Mucosa of rectum (tissue), 2 donors: ENCODE measurements around the gene WDR5.

Source experiments
- H3K27ac ChIP-seq, 2 donors: one replicate each; pipeline ENCODE4 v1.7.0; 2013; ENCODE audit warnings: inconsistent platforms in 2 of 2, low read depth in 2 of 2, low read length in 2 of 2
- H3K27me3 ChIP-seq, 2 donors: one replicate each; pipeline ENCODE4 v1.7.0; 2013; ENCODE audit warnings: low read length in 2 of 2; ENCODE audit not compliant: control insufficient read depth in 2 of 2, insufficient read depth in 2 of 2
- H3K36me3 ChIP-seq, 2 donors: one replicate each; pipeline ENCODE4 v1.7.0; 2013; ENCODE audit warnings: low read length in 2 of 2; ENCODE audit not compliant: control insufficient read depth in 2 of 2, insufficient read depth in 2 of 2
- H3K4me1 ChIP-seq, 2 donors: one replicate each; pipeline ENCODE4 v1.7.0; 2013; ENCODE audit warnings: low read length in 2 of 2, mild to moderate bottlenecking in 1 of 2; ENCODE audit not compliant: control insufficient read depth in 2 of 2, insufficient read depth in 2 of 2
- H3K4me3 ChIP-seq, 2 donors: one replicate each; pipeline ENCODE4 v1.7.0; 2013; ENCODE audit warnings: low read length in 2 of 2
- H3K9ac ChIP-seq, 2 donors: one replicate each; pipeline ENCODE4 v1.7.0; 2013; ENCODE audit warnings: low read length in 2 of 2, low read depth in 1 of 2, mild to moderate bottlenecking in 1 of 2
- H3K9me3 ChIP-seq, 2 donors: one replicate each; pipeline ENCODE4 v1.7.0; 2013; ENCODE audit warnings: low read length in 2 of 2; ENCODE audit not compliant: control insufficient read depth in 2 of 2
- donor health status: healthy.
- donor health status: Normal muscosa, but diverticular disease.

The WDR5 gene

GRCh38 chr9:134167530-134167931 lies 31.6 kb downstream of the WDR5 start:
- H3K9me3 ChIP-seq = peaks cover 2 to 3% of the 10 kb centered on the region in 2 donors
- H3K4me1 ChIP-seq = peaks cover 7 to 19% of the 10 kb centered on the region in 2 donors
- H3K27ac ChIP-seq = no peak overlapping the region
- no peak overlapping the region for H3K4me3 ChIP-seq
- H3K36me3 ChIP-seq = no peaks in the 10 kb centered on the region
- no peaks in the 10 kb centered on the region for H3K27me3 ChIP-seq
- no peak overlapping the region for H3K9ac ChIP-seq

DNA sequence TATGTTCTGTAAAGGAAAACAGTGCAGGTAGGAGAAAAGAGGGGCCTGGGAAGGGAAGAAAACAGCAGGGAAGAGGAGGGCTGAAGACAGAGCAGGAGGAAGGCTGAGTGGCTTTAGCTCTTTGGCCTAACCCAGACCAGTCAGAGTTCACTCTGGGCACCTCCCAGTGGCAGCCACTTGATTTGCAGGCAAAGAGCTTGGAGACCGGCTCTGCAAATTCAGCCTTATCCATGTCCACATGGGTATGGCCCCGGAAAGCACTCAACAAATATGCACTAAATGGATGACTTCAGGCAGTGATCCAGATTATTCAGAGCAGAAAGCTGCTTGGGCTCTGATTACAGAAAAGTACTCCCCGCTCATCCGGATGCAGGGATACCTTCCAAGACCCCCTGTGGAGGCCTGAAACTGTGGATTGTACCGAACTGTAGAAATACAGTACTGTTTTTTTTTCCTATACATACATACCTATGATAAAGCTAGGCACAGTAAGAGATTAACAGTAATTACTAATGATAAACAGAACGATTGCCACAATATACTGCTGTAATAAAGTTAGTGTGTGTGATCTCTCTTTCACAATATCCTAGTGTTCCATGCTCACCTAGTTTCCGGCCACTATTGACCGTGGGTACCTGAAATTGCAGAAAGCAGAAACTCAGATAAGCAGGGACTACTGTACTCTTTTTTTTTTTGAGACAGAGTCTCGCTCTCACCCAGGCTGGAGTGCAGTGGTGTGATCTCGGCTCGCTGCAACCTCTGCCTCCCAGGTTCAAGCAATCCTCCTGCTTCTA lies 33.1 kb downstream of the WDR5 start:
- H3K27me3 ChIP-seq = no peaks in the 10 kb centered on the region
- H3K9ac ChIP-seq = no peak overlapping the region
- peaks cover 2 to 3% of the 10 kb centered on the region in 2 donors for H3K9me3 ChIP-seq
- peaks cover 0 to 9% of the 10 kb centered on the region in 2 donors for H3K4me1 ChIP-seq
- no peaks in the 10 kb centered on the region for H3K36me3 ChIP-seq
- no peak overlapping the region for H3K4me3 ChIP-seq
- H3K27ac ChIP-seq = no peak overlapping the region

GRCh38 chr9:134169724-134170401 lies 34.0 kb downstream of the WDR5 start:
- Histone ChIP-seq H3K9ac (no peak overlapping the region), H3K9me3 (peaks cover 2 to 3% of the 10 kb centered on the region in 2 donors), H3K27ac (no peak overlapping the region), H3K4me3 (no peak overlapping the region), H3K36me3 (no peaks in the 10 kb centered on the region), H3K27me3 (no peaks in the 10 kb centered on the region), H3K4me1 (peaks cover 0 to 9% of the 10 kb centered on the region in 2 donors)

- Histone ChIP-seq H3K27me3 (no peaks in the 10 kb centered on the region), H3K27ac (no peak overlapping the region), H3K4me3 (no peak overlapping the region), H3K4me1 (peaks cover 0 to 9% of the 10 kb centered on the region in 2 donors), H3K9me3 (peaks cover 2 to 3% of the 10 kb centered on the region in 2 donors), H3K36me3 (no peaks in the 10 kb centered on the region), H3K9ac (no peak overlapping the region)
Observed at GRCh38 chr9:134170532-134171315, 34.8 kb downstream of the WDR5 start.

DNA sequence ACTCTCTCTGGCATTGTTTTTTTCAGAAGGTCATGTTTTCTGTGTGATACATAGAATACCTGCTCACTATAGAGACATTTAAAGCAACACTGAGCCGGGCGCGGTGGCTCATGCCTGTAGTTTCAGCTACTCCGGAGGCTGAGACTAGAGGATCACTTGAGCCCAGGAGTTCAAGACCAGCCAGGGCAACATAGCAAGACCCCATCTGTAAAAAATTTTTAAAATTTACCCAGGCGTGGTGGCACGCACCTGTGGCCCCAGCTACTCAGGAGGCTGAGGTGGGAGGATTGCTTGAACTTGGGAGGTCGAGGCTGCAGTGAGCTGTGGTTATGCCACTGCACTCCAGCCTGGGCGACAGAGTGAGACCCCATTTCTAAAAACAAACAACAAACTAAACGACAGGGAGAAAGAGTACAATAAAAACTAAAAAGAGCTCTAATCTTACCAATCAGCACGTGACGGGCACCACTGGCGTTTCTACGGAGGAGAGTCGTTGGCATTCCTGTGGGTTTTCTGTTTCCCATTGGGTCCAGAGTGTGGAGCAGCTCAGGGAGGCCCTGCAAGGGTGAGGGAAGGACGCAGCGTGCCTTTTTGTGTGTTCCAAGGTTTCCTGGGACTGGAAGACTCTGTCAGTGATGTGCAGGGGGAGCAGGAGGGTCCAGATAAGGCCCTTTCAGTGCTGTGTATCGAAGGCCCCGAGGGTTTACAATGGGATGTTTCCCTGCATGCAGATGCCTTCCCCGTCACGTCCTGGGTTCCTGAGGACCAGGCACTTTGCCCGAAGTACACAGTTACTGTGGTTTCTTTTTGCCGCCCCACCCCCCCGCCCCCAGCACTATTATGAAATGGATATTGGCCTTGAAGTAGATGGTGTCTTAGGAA lies 35.7 kb downstream of the WDR5 start:
- peak overlapping the region; percentile 41 to 48 for H3K27ac ChIP-seq
- H3K36me3 ChIP-seq = no peaks in the 10 kb centered on the region
- H3K9ac ChIP-seq = no peak overlapping the region
- H3K4me3 ChIP-seq = no peak overlapping the region
- peaks cover 2 to 3% of the 10 kb centered on the region in 2 donors for H3K9me3 ChIP-seq
- peaks cover 0 to 9% of the 10 kb centered on the region in 2 donors for H3K4me1 ChIP-seq
- peaks cover 3 to 6% of the 10 kb centered on the region in 2 donors for H3K27me3 ChIP-seq

- Histone ChIP-seq H3K9ac (no peak overlapping the region), H3K9me3 (peaks cover 2 to 3% of the 10 kb centered on the region in 2 donors), H3K36me3 (no peaks in the 10 kb centered on the region), H3K27me3 (peaks cover 7 to 8% of the 10 kb centered on the region in 2 donors), H3K4me3 (no peak overlapping the region), H3K27ac (peak overlapping the region; percentile 23 to 41), H3K4me1 (peaks cover 0 to 9% of the 10 kb centered on the region in 2 donors)
Observed at GRCh38 chr9:134172198-134173126, 36.6 kb downstream of the WDR5 start.

DNA sequence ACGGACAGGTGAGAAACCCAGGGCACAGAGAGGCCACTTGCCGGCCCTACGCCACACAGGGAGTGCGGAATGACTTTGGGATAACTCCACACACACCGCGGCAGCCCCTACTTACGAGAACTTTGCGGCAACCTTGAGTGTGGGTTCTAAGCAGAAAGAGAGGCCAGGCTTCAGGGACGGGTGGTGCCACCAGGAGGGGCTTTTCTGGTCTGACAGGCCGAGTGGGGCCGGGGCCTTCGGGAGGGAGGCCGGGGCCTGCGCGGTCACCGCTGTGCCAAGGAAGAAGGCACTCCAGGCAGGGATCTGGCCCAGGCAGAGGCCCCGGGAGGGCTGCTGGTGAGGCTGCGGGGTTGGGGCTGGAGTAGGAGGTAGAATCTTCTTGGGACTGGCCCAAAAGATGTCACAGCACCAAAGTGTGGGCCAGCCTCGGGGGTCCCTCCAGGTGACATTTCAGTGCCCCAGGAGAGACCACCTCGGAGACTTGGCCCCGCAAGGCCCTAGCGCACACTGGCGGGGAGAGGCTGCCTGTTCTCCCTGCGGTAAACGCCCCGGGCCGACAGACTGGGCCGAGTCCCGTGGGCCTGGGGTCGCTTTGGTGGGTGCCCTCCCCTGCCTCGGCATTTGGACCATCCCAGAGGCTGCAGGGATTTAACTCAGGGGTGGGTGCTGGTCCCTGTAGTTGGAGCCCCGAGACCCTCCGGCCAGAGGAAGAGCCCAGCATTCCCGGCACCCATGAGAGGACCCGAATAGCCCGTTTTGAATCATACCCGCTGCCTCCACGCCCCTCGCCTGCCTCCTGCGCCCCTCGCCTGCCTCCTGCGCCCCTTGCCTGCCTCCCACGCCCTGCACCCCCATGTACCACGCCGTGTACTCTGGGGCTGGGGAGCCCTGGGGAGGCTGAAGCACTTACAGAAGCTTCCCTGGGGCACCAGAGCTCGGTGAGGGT lies 37.5 kb downstream of the WDR5 start:
- Histone ChIP-seq H3K9ac (no peak overlapping the region), H3K36me3 (no peaks in the 10 kb centered on the region), H3K9me3 (peaks cover 2 to 3% of the 10 kb centered on the region in 2 donors), H3K4me1 (peaks cover 0 to 9% of the 10 kb centered on the region in 2 donors), H3K27me3 (peaks cover 11 to 13% of the 10 kb centered on the region in 2 donors), H3K4me3 (no peak overlapping the region), H3K27ac (no peak overlapping the region)

DNA sequence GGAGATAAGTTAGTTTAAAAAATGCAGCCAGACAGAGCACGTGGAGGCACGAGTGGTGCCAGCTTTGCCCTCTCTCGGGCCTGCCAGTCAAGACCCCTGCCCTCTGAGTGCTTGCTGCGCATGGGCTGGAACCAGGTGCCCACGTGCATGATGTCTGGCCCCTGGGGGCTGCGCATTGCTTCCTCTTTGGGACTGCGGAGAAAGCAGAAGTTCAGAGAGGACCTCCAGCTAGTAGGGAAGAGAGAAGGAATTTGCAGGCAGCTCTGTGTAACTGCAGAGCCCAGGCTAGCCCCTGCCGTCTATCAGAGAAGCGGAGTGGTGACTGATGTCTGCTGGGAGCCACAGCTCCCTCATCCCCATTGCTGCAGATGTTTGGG lies 38.2 kb downstream of the WDR5 start:
- H3K36me3 ChIP-seq = no peaks in the 10 kb centered on the region
- H3K27me3 ChIP-seq = peaks cover 13 to 18% of the 10 kb centered on the region in 2 donors
- no peak overlapping the region for H3K9ac ChIP-seq
- H3K27ac ChIP-seq = no peak overlapping the region
- H3K9me3 ChIP-seq = peaks cover 0 to under 1% of the 10 kb centered on the region in 2 donors
- H3K4me3 ChIP-seq = no peak overlapping the region
- H3K4me1 ChIP-seq = peaks cover 0 to 9% of the 10 kb centered on the region in 2 donors
